ENCODE measurements around the gene ATAD1.

The ATAD1 gene

GRCh38 chr10:87838650-87839049, 20.6 kb upstream of the ATAD1 start:
- TF ChIP-seq TCF4 (CRISPR knock-in tag; IDR thresholded peaks at IDR 0.05; ENCODE audit: borderline replicate concordance) (no peak), OSR1 (CRISPR knock-in tag; IDR thresholded peaks at IDR 0.05) (no peak), PPARA (CRISPR knock-in tag; IDR thresholded peaks at IDR 0.05; ENCODE audit: borderline replicate concordance) (no peak), CSRNP3 (CRISPR knock-in tag; IDR thresholded peaks at IDR 0.05) (no peak), ZFP3 (CRISPR knock-in tag; IDR thresholded peaks at IDR 0.05) (no peak), ZNF8 (CRISPR knock-in tag; IDR thresholded peaks at IDR 0.05) (no peak), GLIS3 (CRISPR knock-in tag; IDR thresholded peaks at IDR 0.05) (no peak)
- TF ChIP-seq, protein P1, sequence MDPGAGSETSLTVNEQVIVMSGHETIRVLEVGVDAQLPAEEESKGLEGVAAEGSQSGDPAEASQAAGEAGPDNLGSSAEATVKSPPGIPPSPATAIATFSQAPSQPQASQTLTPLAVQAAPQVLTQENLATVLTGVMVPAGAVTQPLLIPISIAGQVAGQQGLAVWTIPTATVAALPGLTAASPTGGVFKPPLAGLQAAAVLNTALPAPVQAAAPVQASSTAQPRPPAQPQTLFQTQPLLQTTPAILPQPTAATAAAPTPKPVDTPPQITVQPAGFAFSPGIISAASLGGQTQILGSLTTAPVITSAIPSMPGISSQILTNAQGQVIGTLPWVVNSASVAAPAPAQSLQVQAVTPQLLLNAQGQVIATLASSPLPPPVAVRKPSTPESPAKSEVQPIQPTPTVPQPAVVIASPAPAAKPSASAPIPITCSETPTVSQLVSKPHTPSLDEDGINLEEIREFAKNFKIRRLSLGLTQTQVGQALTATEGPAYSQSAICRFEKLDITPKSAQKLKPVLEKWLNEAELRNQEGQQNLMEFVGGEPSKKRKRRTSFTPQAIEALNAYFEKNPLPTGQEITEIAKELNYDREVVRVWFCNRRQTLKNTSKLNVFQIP (CRISPR knock-in tag; IDR thresholded peaks at IDR 0.05; ENCODE audit: borderline replicate concordance, low read depth) = no peak
- TF ChIP-seq, protein P2, sequence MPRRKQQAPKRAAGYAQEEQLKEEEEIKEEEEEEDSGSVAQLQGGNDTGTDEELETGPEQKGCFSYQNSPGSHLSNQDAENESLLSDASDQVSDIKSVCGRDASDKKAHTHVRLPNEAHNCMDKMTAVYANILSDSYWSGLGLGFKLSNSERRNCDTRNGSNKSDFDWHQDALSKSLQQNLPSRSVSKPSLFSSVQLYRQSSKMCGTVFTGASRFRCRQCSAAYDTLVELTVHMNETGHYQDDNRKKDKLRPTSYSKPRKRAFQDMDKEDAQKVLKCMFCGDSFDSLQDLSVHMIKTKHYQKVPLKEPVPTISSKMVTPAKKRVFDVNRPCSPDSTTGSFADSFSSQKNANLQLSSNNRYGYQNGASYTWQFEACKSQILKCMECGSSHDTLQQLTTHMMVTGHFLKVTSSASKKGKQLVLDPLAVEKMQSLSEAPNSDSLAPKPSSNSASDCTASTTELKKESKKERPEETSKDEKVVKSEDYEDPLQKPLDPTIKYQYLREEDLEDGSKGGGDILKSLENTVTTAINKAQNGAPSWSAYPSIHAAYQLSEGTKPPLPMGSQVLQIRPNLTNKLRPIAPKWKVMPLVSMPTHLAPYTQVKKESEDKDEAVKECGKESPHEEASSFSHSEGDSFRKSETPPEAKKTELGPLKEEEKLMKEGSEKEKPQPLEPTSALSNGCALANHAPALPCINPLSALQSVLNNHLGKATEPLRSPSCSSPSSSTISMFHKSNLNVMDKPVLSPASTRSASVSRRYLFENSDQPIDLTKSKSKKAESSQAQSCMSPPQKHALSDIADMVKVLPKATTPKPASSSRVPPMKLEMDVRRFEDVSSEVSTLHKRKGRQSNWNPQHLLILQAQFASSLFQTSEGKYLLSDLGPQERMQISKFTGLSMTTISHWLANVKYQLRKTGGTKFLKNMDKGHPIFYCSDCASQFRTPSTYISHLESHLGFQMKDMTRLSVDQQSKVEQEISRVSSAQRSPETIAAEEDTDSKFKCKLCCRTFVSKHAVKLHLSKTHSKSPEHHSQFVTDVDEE (CRISPR knock-in tag; IDR thresholded peaks at IDR 0.05) = no peak
- ATAC-seq = no peak

GRCh38 chr10:87837445-87837844, 19.4 kb upstream of the ATAD1 start:
- no peak for ATAC-seq
- TF ChIP-seq, protein P1 (CRISPR knock-in tag; IDR thresholded peaks at IDR 0.05; ENCODE audit: borderline replicate concordance, low read depth) = no peak
- TF ChIP-seq ZC3H10 (CRISPR knock-in tag; IDR thresholded peaks at IDR 0.05) (no peak), ESRRG (CRISPR knock-in tag; IDR thresholded peaks at IDR 0.05) (no peak), ISL1 (CRISPR knock-in tag; IDR thresholded peaks at IDR 0.05) (no peak), ZFP3 (CRISPR knock-in tag; IDR thresholded peaks at IDR 0.05) (no peak), TCF4 (CRISPR knock-in tag; IDR thresholded peaks at IDR 0.05; ENCODE audit: borderline replicate concordance) (no peak), OSR1 (CRISPR knock-in tag; IDR thresholded peaks at IDR 0.05) (no peak)

DNA sequence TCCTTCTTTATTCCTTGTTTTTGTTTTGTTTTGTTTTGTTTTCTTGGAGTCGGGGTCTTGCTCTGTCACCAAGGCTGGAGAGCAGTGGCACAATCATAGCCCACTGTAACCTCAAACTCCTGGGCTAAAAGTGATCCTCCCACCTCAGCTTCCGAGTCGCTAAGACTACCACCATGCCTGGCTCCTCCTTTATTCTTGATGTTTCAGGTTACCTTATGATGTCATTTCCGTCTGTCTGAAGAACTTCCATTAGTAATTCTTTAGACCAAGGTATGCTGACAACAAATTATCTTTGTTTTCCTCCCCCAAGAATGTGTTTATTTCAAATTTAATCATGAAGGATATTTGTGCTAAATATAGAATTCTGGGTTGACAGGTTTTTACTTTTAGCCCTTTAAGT, 18.1 kb upstream of the ATAD1 start:
- no peak for ATAC-seq
- TF ChIP-seq CSRNP3 (CRISPR knock-in tag; IDR thresholded peaks at IDR 0.05) = no peak
- no peak for TF ChIP-seq OSR1 (CRISPR knock-in tag; IDR thresholded peaks at IDR 0.05)
- TF ChIP-seq SNAI2 (CRISPR knock-in tag; IDR thresholded peaks at IDR 0.05) = no peak
- no peak for TF ChIP-seq ISL1 (CRISPR knock-in tag; IDR thresholded peaks at IDR 0.05)
- no peak for TF ChIP-seq GLIS3 (CRISPR knock-in tag; IDR thresholded peaks at IDR 0.05)
- TF ChIP-seq RARB (CRISPR knock-in tag; IDR thresholded peaks at IDR 0.05) = no peak
- no peak for TF ChIP-seq BACH2 (CRISPR knock-in tag; IDR thresholded peaks at IDR 0.05; ENCODE audit: borderline replicate concordance)
- TF ChIP-seq ZNF70 (CRISPR knock-in tag; IDR thresholded peaks at IDR 0.05) = no peak
- TF ChIP-seq, protein P1 (CRISPR knock-in tag; IDR thresholded peaks at IDR 0.05; ENCODE audit: borderline replicate concordance, low read depth) = no peak

Measured in SK-N-SH treated with all-trans-retinoic acid at 6 μM for 48 hours (cell line).